SK-N-SH treated with all-trans-retinoic acid at 6 μM for 48 hours (cell line): ENCODE data around the gene STARD13.

Experiments used
- ATAC-seq: fragments of 200-7000 bp; cut with Tn5 transposase; 3 replicates; pipeline ENCODE4 v1.9.1; 2020; ENCODE audit warnings: mild to moderate bottlenecking, moderate library complexity
- ARNTL ChIP-seq: fragments of 450-650 bp; formaldehyde crosslinking; IDR thresholded peaks from 2 replicates; pipeline ENCODE4 v1.5.0; 2020; ENCODE audit warnings: low read depth, mild to moderate bottlenecking, moderate library complexity, borderline replicate concordance
- BACH2 ChIP-seq: fragments of 250-450 bp; sonication (Bioruptor Pico); IDR thresholded peaks from 2 replicates; pipeline ENCODE4 v1.9.0; 2021; ENCODE audit warnings: mild to moderate bottlenecking, borderline replicate concordance
- CSDC2 ChIP-seq: fragments of 250-450 bp; sonication (Bioruptor Pico); IDR thresholded peaks from 2 replicates; pipeline ENCODE4 v1.5.0; 2020; ENCODE audit warnings: mild to moderate bottlenecking, moderate library complexity
- ESRRG ChIP-seq: fragments of 250-450 bp; sonication (Bioruptor Pico); IDR thresholded peaks from 2 replicates; pipeline ENCODE4 v1.6.1; 2021; ENCODE audit warnings: mild to moderate bottlenecking
- GLIS3 ChIP-seq: fragments of 250-450 bp; sonication (Bioruptor Pico); IDR thresholded peaks from 2 replicates; pipeline ENCODE4 v1.5.0; 2020; ENCODE audit warnings: mild to moderate bottlenecking, moderate library complexity
- OSR1 ChIP-seq: fragments of 250-450 bp; sonication (Bioruptor Pico); IDR thresholded peaks from 2 replicates; pipeline ENCODE4 v1.8.0; 2022; ENCODE audit warnings: moderate library complexity, mild to moderate bottlenecking, inconsistent platforms
- PPARA ChIP-seq: fragments of 250-450 bp; sonication (Bioruptor Pico); IDR thresholded peaks from 2 replicates; pipeline ENCODE4 v1.5.0; 2020; ENCODE audit warnings: mild to moderate bottlenecking, borderline replicate concordance
- RARB ChIP-seq: fragments of 250-450 bp; sonication (Bioruptor Pico); IDR thresholded peaks from 2 replicates; pipeline ENCODE4 v1.8.0; 2021; ENCODE audit warnings: mild to moderate bottlenecking, moderate library complexity
- SNAI2 ChIP-seq: fragments of 250-450 bp; sonication (Bioruptor Pico); IDR thresholded peaks from 2 replicates; pipeline ENCODE4 v1.5.0; 2020; ENCODE audit warnings: mild to moderate bottlenecking, moderate library complexity
- TCF4 ChIP-seq: fragments of 250-450 bp; sonication (Bioruptor Pico); IDR thresholded peaks from 2 replicates; pipeline ENCODE4 v1.8.0; 2021; ENCODE audit warnings: mild to moderate bottlenecking, moderate library complexity, borderline replicate concordance
- TOX ChIP-seq: fragments of 250-450 bp; sonication (Bioruptor Pico); IDR thresholded peaks from 2 replicates; pipeline ENCODE4 v1.8.0; 2021; ENCODE audit warnings: mild to moderate bottlenecking, moderate library complexity, borderline replicate concordance
- ZC3H10 ChIP-seq: fragments of 250-450 bp; sonication (Bioruptor Pico); IDR thresholded peaks from 2 replicates; pipeline ENCODE4 v1.5.1; 2021; ENCODE audit warnings: mild to moderate bottlenecking, moderate library complexity
- ZFP3 ChIP-seq: fragments of 250-450 bp; sonication (Bioruptor Pico); IDR thresholded peaks from 2 replicates; pipeline ENCODE4 v1.5.0; 2020; ENCODE audit warnings: mild to moderate bottlenecking, moderate library complexity
- ZFP30 ChIP-seq: fragments of 450-650 bp; formaldehyde crosslinking; IDR thresholded peaks from 2 replicates; pipeline ENCODE4 v1.5.0; 2022; ENCODE audit warnings: mild to moderate bottlenecking, moderate library complexity
- ZNF565 ChIP-seq: fragments of 450-650 bp; formaldehyde crosslinking; conservative IDR thresholded peaks from 2 replicates; pipeline ENCODE4 v1.5.0; 2020; ENCODE audit warnings: low read depth, mild to moderate bottlenecking, moderate library complexity
- ZNF70 ChIP-seq: fragments of 450-650 bp; formaldehyde crosslinking; IDR thresholded peaks from 2 replicates; pipeline ENCODE4 v1.5.0; 2020; ENCODE audit warnings: mild to moderate bottlenecking, moderate library complexity
- ZNF8 ChIP-seq: fragments of 450-650 bp; formaldehyde crosslinking; IDR thresholded peaks from 2 replicates; pipeline ENCODE4 v1.5.0; 2020; ENCODE audit warnings: mild to moderate bottlenecking, moderate library complexity
- TF ChIP-seq, protein P1 (sequence below): fragments of 250-450 bp; sonication (Bioruptor Pico); IDR thresholded peaks from 2 replicates; pipeline ENCODE4 v1.8.0; 2020; ENCODE audit warnings: mild to moderate bottlenecking, moderate library complexity, borderline replicate concordance
- TF ChIP-seq, protein P2 (sequence below): fragments of 250-450 bp; sonication (Bioruptor Pico); IDR thresholded peaks from 2 replicates; pipeline ENCODE4 v1.5.1; 2021; ENCODE audit warnings: mild to moderate bottlenecking, moderate library complexity
- TF ChIP-seq, protein P3 (sequence below): fragments of 250-450 bp; sonication (Bioruptor Pico); IDR thresholded peaks from 2 replicates; pipeline ENCODE4 v1.5.0; 2020; ENCODE audit warnings: mild to moderate bottlenecking, moderate library complexity
- TF ChIP-seq, protein P4 (sequence below): fragments of 250-450 bp; sonication (Bioruptor Pico); IDR thresholded peaks from 2 replicates; pipeline ENCODE4 v1.8.0; 2021; ENCODE audit warnings: low read depth, mild to moderate bottlenecking, moderate library complexity, borderline replicate concordance

STARD13 gene

DNA sequence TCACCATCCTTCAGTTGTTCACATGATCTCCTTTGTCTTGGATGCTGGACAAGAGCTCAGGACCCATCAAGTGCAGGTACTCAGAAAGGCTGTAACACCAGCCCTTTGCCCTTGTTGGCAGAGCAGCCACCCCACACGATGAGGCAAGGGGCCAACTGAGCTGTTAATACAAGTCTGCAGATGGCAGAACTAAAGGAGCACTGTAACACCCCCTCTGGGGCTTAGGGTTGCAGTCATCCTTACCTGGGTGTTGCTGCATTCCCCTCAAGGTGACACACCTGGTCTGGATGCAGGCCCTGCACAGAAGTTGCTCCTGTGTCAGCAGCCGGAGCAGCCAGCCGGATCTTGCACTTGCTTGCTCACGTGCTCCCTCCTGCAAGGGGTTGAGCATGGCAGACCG lies 52.0 kb downstream of the STARD13 start:
- no peak for ATAC-seq
- no peak for TF ChIP-seq ZC3H10 (CRISPR knock-in tag)
- TF ChIP-seq, protein P1, sequence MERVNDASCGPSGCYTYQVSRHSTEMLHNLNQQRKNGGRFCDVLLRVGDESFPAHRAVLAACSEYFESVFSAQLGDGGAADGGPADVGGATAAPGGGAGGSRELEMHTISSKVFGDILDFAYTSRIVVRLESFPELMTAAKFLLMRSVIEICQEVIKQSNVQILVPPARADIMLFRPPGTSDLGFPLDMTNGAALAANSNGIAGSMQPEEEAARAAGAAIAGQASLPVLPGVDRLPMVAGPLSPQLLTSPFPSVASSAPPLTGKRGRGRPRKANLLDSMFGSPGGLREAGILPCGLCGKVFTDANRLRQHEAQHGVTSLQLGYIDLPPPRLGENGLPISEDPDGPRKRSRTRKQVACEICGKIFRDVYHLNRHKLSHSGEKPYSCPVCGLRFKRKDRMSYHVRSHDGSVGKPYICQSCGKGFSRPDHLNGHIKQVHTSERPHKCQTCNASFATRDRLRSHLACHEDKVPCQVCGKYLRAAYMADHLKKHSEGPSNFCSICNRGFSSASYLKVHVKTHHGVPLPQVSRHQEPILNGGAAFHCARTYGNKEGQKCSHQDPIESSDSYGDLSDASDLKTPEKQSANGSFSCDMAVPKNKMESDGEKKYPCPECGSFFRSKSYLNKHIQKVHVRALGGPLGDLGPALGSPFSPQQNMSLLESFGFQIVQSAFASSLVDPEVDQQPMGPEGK (CRISPR knock-in tag): no peak
- no peak for TF ChIP-seq BACH2 (CRISPR knock-in tag)
- no peak for TF ChIP-seq ZNF8 (CRISPR knock-in tag)
- no peak for TF ChIP-seq TCF4 (CRISPR knock-in tag)
- TF ChIP-seq, protein P2, sequence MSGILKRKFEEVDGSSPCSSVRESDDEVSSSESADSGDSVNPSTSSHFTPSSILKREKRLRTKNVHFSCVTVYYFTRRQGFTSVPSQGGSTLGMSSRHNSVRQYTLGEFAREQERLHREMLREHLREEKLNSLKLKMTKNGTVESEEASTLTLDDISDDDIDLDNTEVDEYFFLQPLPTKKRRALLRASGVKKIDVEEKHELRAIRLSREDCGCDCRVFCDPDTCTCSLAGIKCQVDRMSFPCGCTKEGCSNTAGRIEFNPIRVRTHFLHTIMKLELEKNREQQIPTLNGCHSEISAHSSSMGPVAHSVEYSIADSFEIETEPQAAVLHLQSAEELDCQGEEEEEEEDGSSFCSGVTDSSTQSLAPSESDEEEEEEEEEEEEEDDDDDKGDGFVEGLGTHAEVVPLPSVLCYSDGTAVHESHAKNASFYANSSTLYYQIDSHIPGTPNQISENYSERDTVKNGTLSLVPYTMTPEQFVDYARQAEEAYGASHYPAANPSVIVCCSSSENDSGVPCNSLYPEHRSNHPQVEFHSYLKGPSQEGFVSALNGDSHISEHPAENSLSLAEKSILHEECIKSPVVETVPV (CRISPR knock-in tag): no peak
- no peak for TF ChIP-seq OSR1 (CRISPR knock-in tag)
- TF ChIP-seq, protein P3, sequence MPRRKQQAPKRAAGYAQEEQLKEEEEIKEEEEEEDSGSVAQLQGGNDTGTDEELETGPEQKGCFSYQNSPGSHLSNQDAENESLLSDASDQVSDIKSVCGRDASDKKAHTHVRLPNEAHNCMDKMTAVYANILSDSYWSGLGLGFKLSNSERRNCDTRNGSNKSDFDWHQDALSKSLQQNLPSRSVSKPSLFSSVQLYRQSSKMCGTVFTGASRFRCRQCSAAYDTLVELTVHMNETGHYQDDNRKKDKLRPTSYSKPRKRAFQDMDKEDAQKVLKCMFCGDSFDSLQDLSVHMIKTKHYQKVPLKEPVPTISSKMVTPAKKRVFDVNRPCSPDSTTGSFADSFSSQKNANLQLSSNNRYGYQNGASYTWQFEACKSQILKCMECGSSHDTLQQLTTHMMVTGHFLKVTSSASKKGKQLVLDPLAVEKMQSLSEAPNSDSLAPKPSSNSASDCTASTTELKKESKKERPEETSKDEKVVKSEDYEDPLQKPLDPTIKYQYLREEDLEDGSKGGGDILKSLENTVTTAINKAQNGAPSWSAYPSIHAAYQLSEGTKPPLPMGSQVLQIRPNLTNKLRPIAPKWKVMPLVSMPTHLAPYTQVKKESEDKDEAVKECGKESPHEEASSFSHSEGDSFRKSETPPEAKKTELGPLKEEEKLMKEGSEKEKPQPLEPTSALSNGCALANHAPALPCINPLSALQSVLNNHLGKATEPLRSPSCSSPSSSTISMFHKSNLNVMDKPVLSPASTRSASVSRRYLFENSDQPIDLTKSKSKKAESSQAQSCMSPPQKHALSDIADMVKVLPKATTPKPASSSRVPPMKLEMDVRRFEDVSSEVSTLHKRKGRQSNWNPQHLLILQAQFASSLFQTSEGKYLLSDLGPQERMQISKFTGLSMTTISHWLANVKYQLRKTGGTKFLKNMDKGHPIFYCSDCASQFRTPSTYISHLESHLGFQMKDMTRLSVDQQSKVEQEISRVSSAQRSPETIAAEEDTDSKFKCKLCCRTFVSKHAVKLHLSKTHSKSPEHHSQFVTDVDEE (CRISPR knock-in tag): no peak
- no peak for TF ChIP-seq ESRRG (CRISPR knock-in tag)
- TF ChIP-seq RARB: no peak
- no peak for TF ChIP-seq CSDC2 (CRISPR knock-in tag)
- TF ChIP-seq ZNF70: no peak

DNA sequence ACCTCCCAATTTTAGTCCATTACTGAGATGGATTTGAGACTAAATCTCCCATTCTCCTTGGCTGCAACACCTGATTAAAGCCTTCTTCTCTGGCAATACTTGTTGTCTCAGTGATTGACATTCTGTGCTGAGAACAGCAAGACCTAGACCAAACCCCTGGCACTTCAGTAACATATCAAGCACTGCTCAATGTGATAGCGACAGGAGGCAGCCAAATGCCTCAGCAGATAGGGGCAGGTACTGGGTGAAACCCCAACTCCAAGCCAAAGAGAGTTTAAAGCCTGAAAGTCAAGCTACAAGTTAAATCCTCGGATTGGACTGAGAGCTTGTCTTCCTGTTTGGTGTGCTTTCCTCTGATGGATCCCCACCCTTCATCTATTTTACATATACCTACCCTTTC lies 52.7 kb downstream of the STARD13 start:
- ATAC-seq: no peak
- TF ChIP-seq, protein P2 (CRISPR knock-in tag): no peak
- no peak for TF ChIP-seq PPARA (CRISPR knock-in tag)
- TF ChIP-seq, all 23 proteins: peak for 0

DNA sequence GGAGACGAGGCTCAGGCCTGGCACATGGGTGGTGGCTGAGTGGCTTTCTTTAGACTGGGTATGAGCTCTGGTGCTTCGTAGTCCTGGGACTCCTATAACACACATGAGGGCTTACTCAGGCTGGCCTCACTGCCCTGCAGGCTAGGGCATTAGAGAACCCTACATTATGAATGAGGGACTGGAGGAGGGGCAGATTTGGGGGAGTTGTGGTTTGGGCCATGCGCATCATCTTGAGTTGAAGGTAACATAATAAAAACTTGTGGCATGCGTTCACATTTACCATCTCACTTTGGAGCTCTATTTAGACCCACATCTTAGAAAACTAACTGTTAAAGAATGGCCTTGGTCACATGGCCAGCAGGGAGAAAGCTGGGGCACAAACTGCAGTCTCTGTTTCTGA lies 54.2 kb downstream of the STARD13 start:
- no peak for ATAC-seq
- TF ChIP-seq ZNF70: no peak
- TF ChIP-seq ZNF565 (CRISPR knock-in tag): no peak
- TF ChIP-seq, protein P4, sequence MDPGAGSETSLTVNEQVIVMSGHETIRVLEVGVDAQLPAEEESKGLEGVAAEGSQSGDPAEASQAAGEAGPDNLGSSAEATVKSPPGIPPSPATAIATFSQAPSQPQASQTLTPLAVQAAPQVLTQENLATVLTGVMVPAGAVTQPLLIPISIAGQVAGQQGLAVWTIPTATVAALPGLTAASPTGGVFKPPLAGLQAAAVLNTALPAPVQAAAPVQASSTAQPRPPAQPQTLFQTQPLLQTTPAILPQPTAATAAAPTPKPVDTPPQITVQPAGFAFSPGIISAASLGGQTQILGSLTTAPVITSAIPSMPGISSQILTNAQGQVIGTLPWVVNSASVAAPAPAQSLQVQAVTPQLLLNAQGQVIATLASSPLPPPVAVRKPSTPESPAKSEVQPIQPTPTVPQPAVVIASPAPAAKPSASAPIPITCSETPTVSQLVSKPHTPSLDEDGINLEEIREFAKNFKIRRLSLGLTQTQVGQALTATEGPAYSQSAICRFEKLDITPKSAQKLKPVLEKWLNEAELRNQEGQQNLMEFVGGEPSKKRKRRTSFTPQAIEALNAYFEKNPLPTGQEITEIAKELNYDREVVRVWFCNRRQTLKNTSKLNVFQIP (CRISPR knock-in tag): no peak
- no peak for TF ChIP-seq GLIS3
- TF ChIP-seq ZFP3 (CRISPR knock-in tag): no peak
- no peak for TF ChIP-seq ZFP30 (CRISPR knock-in tag)
- TF ChIP-seq TOX: no peak
- no peak for TF ChIP-seq OSR1 (CRISPR knock-in tag)
- TF ChIP-seq ZNF8 (CRISPR knock-in tag): no peak
- TF ChIP-seq, protein P2 (CRISPR knock-in tag): no peak
- no peak for TF ChIP-seq ARNTL (CRISPR knock-in tag)
- TF ChIP-seq SNAI2: no peak
- TF ChIP-seq TCF4 (CRISPR knock-in tag): no peak
